HepG2 (cell line): ENCODE measurements around the gene DAZAP1. TPM values are rescaled to one million over a fixed set of nuclear protein-coding genes. Genes with fewer than 3 reads are reported as not detected.

Experiments used
- ATF7 ChIP-seq, 2 experiments: fragments of 450-650 bp in 1 of 2; sonication (generic) in 1 of 2; formaldehyde crosslinking in 1 of 2; IDR thresholded peaks; 2 replicates each; pipeline versions ENCODE4 v1.4.0 to v1.6.1; 2016 to 2020; ENCODE audit warnings: antibody characterized with exemption in 1 of 2, mild to moderate bottlenecking in 1 of 2, missing genetic modification reagents in 1 of 2
- CREB1 ChIP-seq, 2 experiments: fragments of 450-650 bp in 1 of 2; IDR thresholded peaks; 2 replicates each; pipeline ENCODE4 v1.6.1; 2016 to 2017; ENCODE audit warnings: control low read depth in 1 of 2, mild to moderate bottlenecking in 1 of 2, missing compliant biosample characterization in 1 of 2, missing genetic modification characterization in 1 of 2
- CTCF ChIP-seq: sonication (generic); formaldehyde crosslinking; IDR thresholded peaks from 2 replicates; pipeline ENCODE4 v1.5.0; 2020; ENCODE audit warnings: mild to moderate bottlenecking, missing genetic modification reagents, moderate library complexity
- GZF1 ChIP-seq: sonication (generic); formaldehyde crosslinking; IDR thresholded peaks from 2 replicates; pipeline ENCODE4 v1.5.1; 2020; ENCODE audit warnings: mild to moderate bottlenecking, missing genetic modification reagents
- MAFF ChIP-seq: IDR thresholded peaks from 2 replicates; pipeline ENCODE4 v1.6.1; 2011; ENCODE audit warnings: low read depth, low read length, improper control_type of control experiment
- MAX ChIP-seq: IDR thresholded peaks from 2 replicates; pipeline ENCODE4 v1.6.1; 2012; ENCODE audit warnings: inconsistent platforms
- MEIS1 ChIP-seq: sonication (generic); formaldehyde crosslinking; IDR thresholded peaks from 2 replicates; pipeline ENCODE4 v1.9.0; 2021; ENCODE audit warnings: mild to moderate bottlenecking, missing genetic modification reagents, moderate library complexity, borderline replicate concordance
- NR3C1 ChIP-seq: sonication (generic); formaldehyde crosslinking; IDR thresholded peaks from 2 replicates; pipeline ENCODE4 v1.4.0; 2020; ENCODE audit warnings: missing genetic modification reagents
- POLR2G ChIP-seq: fragments of 200-400 bp; formaldehyde crosslinking; IDR thresholded peaks from 2 replicates; pipeline ENCODE4 v1.6.1; 2018; ENCODE audit warnings: mild to moderate bottlenecking, low read depth, low read length, moderate library complexity
- TEAD2 ChIP-seq: sonication (generic); formaldehyde crosslinking; IDR thresholded peaks from 2 replicates; pipeline ENCODE4 v1.9.0; 2021; ENCODE audit warnings: missing genetic modification reagents
- ZBTB20 ChIP-seq: sonication (generic); formaldehyde crosslinking; IDR thresholded peaks from 2 replicates; pipeline ENCODE4 v1.8.1; 2023; ENCODE audit warnings: missing genetic modification reagents, low read depth, mild to moderate bottlenecking, borderline replicate concordance
- ZFY ChIP-seq: sonication (generic); formaldehyde crosslinking; IDR thresholded peaks from 2 replicates; pipeline ENCODE4 v1.4.0; 2020; ENCODE audit warnings: missing genetic modification reagents
- ZNF20 ChIP-seq: sonication (generic); formaldehyde crosslinking; IDR thresholded peaks from 2 replicates; pipeline ENCODE4 v1.4.0; 2020; ENCODE audit warnings: mild to moderate bottlenecking, moderate library complexity, missing genetic modification reagents
- ZNF350 ChIP-seq: sonication (generic); formaldehyde crosslinking; IDR thresholded peaks from 2 replicates; pipeline ENCODE4 v1.4.0; 2020; ENCODE audit warnings: mild to moderate bottlenecking, low read depth, missing genetic modification reagents, borderline replicate concordance
- ZNF652 ChIP-seq: IDR thresholded peaks from 2 replicates; pipeline ENCODE4 v1.6.1; 2016; ENCODE audit warnings: low read depth, borderline replicate concordance
- ZNF839 ChIP-seq: sonication (generic); formaldehyde crosslinking; IDR thresholded peaks from 2 replicates; pipeline ENCODE4 v1.4.0; 2020; ENCODE audit warnings: missing genetic modification reagents, mild to moderate bottlenecking, borderline replicate concordance
- polyA plus RNA-seq, 8 experiments: library from polyadenylated mRNA; depleted of rRNA in 3 of 8; stranded (reverse) in 7 of 8; unstranded in 1 of 8; fragments of >200 nt; fragmentation: Illumina TruSeq in 4 of 8; extraction: Trizol in 4 of 8; gene quantifications; 2 replicates each; pipeline versions ENCODE4 v1.2.1 to v1.2.3, GENCODE V29; 2011 to 2016; ENCODE audit warnings: low read depth in 4 of 8, missing spikeins in 1 of 8, mixed read lengths in 1 of 8; ENCODE audit not compliant: insufficient read depth in 1 of 8
- total RNA-seq, 5 experiments: library from RNA; depleted of rRNA; stranded (reverse); fragments of >200 nt; fragmentation: Illumina TruSeq; extraction: Trizol; gene quantifications; 2 replicates each; pipeline ENCODE4 v1.2.3, GENCODE V29; 2016; ENCODE audit warnings: low read depth in 1 of 5
- TF ChIP-seq, protein P1 (sequence below): sonication (generic); formaldehyde crosslinking; IDR thresholded peaks from one replicate; pipeline ENCODE4 v1.5.1; 2020; ENCODE audit warnings: mild to moderate bottlenecking, missing genetic modification reagents; ENCODE audit errors: not compliant biosample characterization
- TF ChIP-seq, protein P2 (sequence below): sonication (generic); formaldehyde crosslinking; IDR thresholded peaks from 2 replicates; pipeline ENCODE4 v1.5.0; 2020; ENCODE audit warnings: missing genetic modification reagents

DAZAP1 gene
- total and polyA plus RNA-seq, 2 of the 13 experiments (the other 11 are each of a cell fraction or from before 2014, with no cell fraction given) = 63.3 to 79.2 TPM

DNA sequence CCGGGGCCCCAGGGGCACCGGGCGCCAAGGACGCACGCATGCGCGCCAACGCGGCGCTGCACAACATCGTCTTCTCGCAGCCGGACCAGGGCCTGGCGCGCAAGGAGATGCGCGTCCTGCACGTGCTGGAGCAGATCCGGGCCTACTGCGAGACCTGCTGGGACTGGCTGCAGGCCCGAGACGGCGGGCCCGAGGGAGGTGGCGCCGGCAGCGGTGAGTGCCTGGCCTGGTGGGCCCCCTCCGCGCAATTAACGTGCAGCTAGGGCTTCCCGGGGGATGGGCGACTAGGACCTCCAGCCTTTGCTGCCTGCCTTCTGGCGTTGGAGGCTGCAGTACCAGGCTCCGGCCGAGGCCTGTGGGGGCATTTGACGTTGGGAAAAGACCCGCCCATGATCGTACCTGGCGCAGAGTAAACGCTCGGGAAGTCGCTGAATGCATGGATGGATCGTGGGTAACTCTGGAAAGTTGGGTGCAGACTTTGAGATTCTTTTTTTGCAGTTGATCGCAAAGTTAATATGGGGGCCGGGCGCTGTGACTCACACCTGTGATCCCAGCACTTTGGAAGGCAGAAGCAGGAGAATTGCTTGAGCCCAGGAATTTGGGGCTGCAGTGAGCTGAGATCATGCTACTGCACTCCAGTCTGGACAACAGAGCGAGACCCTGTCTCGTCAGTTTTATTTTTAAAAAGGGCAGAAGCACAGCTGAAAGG is 49.8 kb downstream of the DAZAP1 start (continued):
- peak; percentile 63 for TF ChIP-seq MAX
- TF ChIP-seq CTCF (CRISPR knock-in tag) = peak; percentile 26; the same call in 1 of the 2 replicates
- no peak for TF ChIP-seq MEIS1
- TF ChIP-seq ZBTB20 (CRISPR knock-in tag) = no peak
- TF ChIP-seq ATF7 (IDR thresholded peaks at IDR 0.05) = no peak
- no peak for TF ChIP-seq ATF7 (CRISPR knock-in tag; IDR thresholded peaks at IDR 0.05)
- TF ChIP-seq, protein P1, sequence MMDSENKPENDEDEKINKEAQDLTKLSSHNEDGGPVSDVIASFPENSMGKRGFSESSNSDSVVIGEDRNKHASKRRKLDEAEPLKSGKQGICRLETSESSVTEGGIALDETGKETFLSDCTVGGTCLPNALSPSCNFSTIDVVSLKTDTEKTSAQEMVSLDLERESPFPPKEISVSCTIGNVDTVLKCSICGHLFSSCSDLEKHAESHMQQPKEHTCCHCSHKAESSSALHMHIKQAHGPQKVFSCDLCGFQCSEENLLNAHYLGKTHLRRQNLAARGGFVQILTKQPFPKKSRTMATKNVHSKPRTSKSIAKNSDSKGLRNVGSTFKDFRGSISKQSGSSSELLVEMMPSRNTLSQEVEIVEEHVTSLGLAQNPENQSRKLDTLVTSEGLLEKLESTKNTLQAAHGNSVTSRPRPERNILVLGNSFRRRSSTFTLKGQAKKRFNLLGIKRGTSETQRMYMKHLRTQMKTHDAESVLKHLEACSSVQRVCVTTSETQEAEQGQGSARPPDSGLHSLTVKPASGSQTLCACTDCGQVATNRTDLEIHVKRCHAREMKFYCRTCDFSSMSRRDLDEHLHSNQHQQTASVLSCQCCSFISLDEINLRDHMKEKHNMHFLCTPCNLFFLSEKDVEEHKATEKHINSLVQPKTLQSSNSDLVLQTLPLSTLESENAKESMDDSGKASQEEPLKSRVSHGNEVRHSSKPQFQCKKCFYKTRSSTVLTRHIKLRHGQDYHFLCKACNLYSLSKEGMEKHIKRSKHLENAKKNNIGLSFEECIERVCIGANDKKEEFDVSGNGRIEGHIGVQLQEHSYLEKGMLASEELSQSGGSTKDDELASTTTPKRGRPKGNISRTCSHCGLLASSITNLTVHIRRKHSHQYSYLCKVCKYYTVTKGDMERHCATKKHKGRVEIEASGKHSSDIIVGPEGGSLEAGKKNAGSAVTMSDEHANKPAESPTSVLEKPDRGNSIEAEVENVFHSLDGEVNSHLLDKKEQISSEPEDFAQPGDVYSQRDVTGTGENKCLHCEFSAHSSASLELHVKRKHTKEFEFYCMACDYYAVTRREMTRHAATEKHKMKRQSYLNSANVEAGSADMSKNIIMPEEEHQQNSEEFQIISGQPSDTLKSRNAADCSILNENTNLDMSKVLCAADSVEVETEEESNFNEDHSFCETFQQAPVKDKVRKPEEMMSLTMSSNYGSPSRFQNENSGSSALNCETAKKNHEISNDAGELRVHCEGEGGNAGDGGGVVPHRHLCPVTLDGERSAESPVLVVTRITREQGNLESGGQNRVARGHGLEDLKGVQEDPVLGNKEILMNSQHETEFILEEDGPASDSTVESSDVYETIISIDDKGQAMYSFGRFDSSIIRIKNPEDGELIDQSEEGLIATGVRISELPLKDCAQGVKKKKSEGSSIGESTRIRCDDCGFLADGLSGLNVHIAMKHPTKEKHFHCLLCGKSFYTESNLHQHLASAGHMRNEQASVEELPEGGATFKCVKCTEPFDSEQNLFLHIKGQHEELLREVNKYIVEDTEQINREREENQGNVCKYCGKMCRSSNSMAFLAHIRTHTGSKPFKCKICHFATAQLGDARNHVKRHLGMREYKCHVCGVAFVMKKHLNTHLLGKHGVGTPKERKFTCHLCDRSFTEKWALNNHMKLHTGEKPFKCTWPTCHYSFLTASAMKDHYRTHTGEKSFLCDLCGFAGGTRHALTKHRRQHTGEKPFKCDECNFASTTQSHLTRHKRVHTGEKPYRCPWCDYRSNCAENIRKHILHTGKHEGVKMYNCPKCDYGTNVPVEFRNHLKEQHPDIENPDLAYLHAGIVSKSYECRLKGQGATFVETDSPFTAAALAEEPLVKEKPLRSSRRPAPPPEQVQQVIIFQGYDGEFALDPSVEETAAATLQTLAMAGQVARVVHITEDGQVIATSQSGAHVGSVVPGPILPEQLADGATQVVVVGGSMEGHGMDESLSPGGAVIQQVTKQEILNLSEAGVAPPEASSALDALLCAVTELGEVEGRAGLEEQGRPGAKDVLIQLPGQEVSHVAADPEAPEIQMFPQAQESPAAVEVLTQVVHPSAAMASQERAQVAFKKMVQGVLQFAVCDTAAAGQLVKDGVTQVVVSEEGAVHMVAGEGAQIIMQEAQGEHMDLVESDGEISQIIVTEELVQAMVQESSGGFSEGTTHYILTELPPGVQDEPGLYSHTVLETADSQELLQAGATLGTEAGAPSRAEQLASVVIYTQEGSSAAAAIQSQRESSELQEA (CRISPR knock-in tag) = no peak
- no peak for TF ChIP-seq NR3C1
- no peak for TF ChIP-seq MAFF
- TF ChIP-seq ZNF350 (CRISPR knock-in tag) = no peak
- TF ChIP-seq ZNF652 (CRISPR knock-in tag) = no peak
- no peak for TF ChIP-seq ZNF20 (CRISPR knock-in tag)
- no peak for TF ChIP-seq ZNF839 (CRISPR knock-in tag)
- TF ChIP-seq CREB1 (IDR thresholded peaks at IDR 0.05) = no peak
- TF ChIP-seq CREB1 (CRISPR knock-in tag; IDR thresholded peaks at IDR 0.05) = no peak
- 0 out of 2 replicates have a peak, but pooled peaks have one; percentile 22 for TF ChIP-seq POLR2G
- TF ChIP-seq, protein P2, sequence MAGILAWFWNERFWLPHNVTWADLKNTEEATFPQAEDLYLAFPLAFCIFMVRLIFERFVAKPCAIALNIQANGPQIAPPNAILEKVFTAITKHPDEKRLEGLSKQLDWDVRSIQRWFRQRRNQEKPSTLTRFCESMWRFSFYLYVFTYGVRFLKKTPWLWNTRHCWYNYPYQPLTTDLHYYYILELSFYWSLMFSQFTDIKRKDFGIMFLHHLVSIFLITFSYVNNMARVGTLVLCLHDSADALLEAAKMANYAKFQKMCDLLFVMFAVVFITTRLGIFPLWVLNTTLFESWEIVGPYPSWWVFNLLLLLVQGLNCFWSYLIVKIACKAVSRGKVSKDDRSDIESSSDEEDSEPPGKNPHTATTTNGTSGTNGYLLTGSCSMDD (CRISPR knock-in tag) = no peak
- TF ChIP-seq GZF1 (CRISPR knock-in tag) = no peak
- TF ChIP-seq ZFY (CRISPR knock-in tag) = peak; percentile 41; the same call in 1 of the 2 replicates
- no peak for TF ChIP-seq TEAD2 (CRISPR knock-in tag)
